A549 (cell line): Measurements from ENCODE around the gene IGF2.

Source experiments
- CHD2 ChIP-seq: fragments of 150-350 bp; IDR thresholded peaks from 2 replicates; pipeline ENCODE4 v1.6.1; 2014; ENCODE audit warnings: low read length; ENCODE audit not compliant: partially characterized antibody
- EHMT2 ChIP-seq: fragments of 200-600 bp; sonication (generic); IDR thresholded peaks from 2 replicates; pipeline ENCODE4 v1.6.1; 2016; ENCODE audit warnings: antibody characterized with exemption, low read depth, mild to moderate bottlenecking, moderate library complexity
- EP300 ChIP-seq, 2 experiments: fragments of >200 bp; sonication (Bioruptor Twin); formaldehyde crosslinking; IDR thresholded peaks; 2 replicates in 1 of 2; 3 replicates in 1 of 2; pipeline ENCODE4 v1.6.1; 2016 to 2017
- ESRRA ChIP-seq: fragments of 150-350 bp; IDR thresholded peaks from 2 replicates; pipeline ENCODE4 v1.6.1; 2014; ENCODE audit warnings: mild to moderate bottlenecking, low read length, borderline replicate concordance
- PHF8 ChIP-seq: fragments of 200-600 bp; sonication (generic); IDR thresholded peaks from 2 replicates; pipeline ENCODE4 v1.6.1; 2016; ENCODE audit warnings: low read depth, mild to moderate bottlenecking, antibody characterized with exemption, moderate library complexity, borderline replicate concordance
- POLR2A ChIP-seq: IDR thresholded peaks from 2 replicates; pipeline ENCODE4 v1.6.1; 2012; ENCODE audit warnings: mild to moderate bottlenecking, low read length
- RAD21 ChIP-seq, 2 experiments: fragments of >200 bp in 1 of 2; sonication (Bioruptor Twin) in 1 of 2; formaldehyde crosslinking in 1 of 2; IDR thresholded peaks in 1 of 2; conservative IDR thresholded peaks in 1 of 2; 2 replicates in 1 of 2; 3 replicates in 1 of 2; pipeline ENCODE4 v1.6.1; 2012 to 2018; ENCODE audit warnings: inconsistent platforms in 1 of 2
- RFX5 ChIP-seq: fragments of 450-650 bp; IDR thresholded peaks from 2 replicates; pipeline ENCODE4 v1.7.1; 2014; ENCODE audit warnings: antibody characterized with exemption, mild to moderate bottlenecking, moderate library complexity
- TF ChIP-seq, protein P1 (sequence below): fragments of >200 bp; sonication (Bioruptor Twin); formaldehyde crosslinking; IDR thresholded peaks from 3 replicates; pipeline ENCODE4 v1.5.1; 2016
- TF ChIP-seq, protein P2 (sequence below): fragments of 450-650 bp; IDR thresholded peaks from 2 replicates; pipeline ENCODE4 v1.6.1; 2014; ENCODE audit warnings: antibody characterized with exemption
- TF ChIP-seq, protein P3 (sequence below): IDR thresholded peaks from 2 replicates; pipeline ENCODE4 v1.6.1; 2012

DNA sequence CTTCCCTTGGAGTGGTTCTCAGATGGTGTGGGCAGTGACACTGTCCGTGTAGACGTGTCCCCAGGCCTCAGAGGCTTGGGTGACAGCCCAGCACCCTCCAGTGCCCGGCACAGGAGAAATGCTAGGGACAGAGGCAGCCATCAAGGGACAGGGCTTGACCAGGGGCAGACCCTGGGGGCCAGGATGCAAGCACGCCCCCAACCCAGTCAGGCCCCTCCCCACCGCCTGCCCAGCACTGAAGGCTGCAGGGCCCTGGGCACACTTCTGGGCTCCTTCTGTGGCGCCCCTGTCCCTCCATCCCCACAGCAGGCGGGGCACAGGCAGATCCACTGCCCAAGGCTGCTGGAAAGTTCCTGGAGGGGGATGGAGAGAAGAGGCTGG lies 11.1 kb downstream of the IGF2 start:
- TF ChIP-seq CHD2 (no peak), EP300 (IDR thresholded peaks at IDR 0.05) (no peak), RFX5 (no peak), RAD21 (conservative IDR thresholded peaks at IDR 0.05 in 1 of 2, IDR thresholded peaks at IDR 0.05 in 1 of 2) (no peak), EHMT2 (no peak), POLR2A (no peak), ESRRA (no peak), PHF8 (no peak)
- TF ChIP-seq, protein P1, sequence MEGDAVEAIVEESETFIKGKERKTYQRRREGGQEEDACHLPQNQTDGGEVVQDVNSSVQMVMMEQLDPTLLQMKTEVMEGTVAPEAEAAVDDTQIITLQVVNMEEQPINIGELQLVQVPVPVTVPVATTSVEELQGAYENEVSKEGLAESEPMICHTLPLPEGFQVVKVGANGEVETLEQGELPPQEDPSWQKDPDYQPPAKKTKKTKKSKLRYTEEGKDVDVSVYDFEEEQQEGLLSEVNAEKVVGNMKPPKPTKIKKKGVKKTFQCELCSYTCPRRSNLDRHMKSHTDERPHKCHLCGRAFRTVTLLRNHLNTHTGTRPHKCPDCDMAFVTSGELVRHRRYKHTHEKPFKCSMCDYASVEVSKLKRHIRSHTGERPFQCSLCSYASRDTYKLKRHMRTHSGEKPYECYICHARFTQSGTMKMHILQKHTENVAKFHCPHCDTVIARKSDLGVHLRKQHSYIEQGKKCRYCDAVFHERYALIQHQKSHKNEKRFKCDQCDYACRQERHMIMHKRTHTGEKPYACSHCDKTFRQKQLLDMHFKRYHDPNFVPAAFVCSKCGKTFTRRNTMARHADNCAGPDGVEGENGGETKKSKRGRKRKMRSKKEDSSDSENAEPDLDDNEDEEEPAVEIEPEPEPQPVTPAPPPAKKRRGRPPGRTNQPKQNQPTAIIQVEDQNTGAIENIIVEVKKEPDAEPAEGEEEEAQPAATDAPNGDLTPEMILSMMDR = no peak
- TF ChIP-seq, protein P2, sequence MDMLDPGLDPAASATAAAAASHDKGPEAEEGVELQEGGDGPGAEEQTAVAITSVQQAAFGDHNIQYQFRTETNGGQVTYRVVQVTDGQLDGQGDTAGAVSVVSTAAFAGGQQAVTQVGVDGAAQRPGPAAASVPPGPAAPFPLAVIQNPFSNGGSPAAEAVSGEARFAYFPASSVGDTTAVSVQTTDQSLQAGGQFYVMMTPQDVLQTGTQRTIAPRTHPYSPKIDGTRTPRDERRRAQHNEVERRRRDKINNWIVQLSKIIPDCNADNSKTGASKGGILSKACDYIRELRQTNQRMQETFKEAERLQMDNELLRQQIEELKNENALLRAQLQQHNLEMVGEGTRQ = no peak
- TF ChIP-seq, protein P3, sequence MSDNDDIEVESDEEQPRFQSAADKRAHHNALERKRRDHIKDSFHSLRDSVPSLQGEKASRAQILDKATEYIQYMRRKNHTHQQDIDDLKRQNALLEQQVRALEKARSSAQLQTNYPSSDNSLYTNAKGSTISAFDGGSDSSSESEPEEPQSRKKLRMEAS = no peak
